IMR-90 (cell line): ENCODE data around the gene CSNK1D. TPM values are rescaled to one million over a fixed set of nuclear protein-coding genes. Genes with fewer than 3 reads are reported as not detected.

ENCODE experiments used
- ATAC-seq: fragments of 200-7000 bp; cut with Tn5 transposase; 2 replicates; pipeline ENCODE4 v1.9.1; 2020; ENCODE audit warnings: low read depth, mild to moderate bottlenecking, moderate library complexity
- BruUV-seq: library from RNA; stranded (reverse); fragments of 400-500 nt; replicated peaks from 2 replicates; lab custom pipeline; 2021; lab: Mats Ljungman, UMichigan
- CTCF ChIA-PET: fragments of 300-600 bp; formaldehyde crosslinking; extraction: SDS; loops from one replicate; lab custom pipeline; 2021; ENCODE audit warnings: antibody characterized with exemption; lab: Yijun Ruan, JAX
- POLR2A ChIA-PET: fragments of 300-600 bp; sonication (Branson Sonifier 250); formaldehyde crosslinking; loops from one replicate; lab custom pipeline; 2022; ENCODE audit warnings: antibody characterized with exemption; ENCODE audit not compliant: unreplicated experiment; lab: Charles Lee
- DNase-seq: peaks from one replicate; pipeline ENCODE4 v3.0.0; 2013
- H2AFZ ChIP-seq: replicated peaks from 2 replicates; pipeline ENCODE3; 2013; ENCODE audit warnings: low read length, mild to moderate bottlenecking; ENCODE audit not compliant: poor library complexity
- H2AK5ac ChIP-seq: 2 replicates; pipeline ENCODE4 v1.6.1; 2013; ENCODE audit warnings: low read depth, low read length, inconsistent platforms
- H2AK9ac ChIP-seq: replicated peaks from 2 replicates; pipeline ENCODE3; 2013; ENCODE audit warnings: mild to moderate bottlenecking, low read depth, low read length, moderate library complexity; ENCODE audit not compliant: poor library complexity
- H2BK120ac ChIP-seq: 2 replicates; pipeline ENCODE4 v1.6.1; 2013; ENCODE audit warnings: low read depth, low read length, inconsistent platforms
- H2BK15ac ChIP-seq: 3 replicates; pipeline ENCODE4 v1.6.1; 2013; ENCODE audit warnings: low read depth, low read length, inconsistent platforms
- H2BK20ac ChIP-seq: 2 replicates; pipeline ENCODE4 v1.6.1; 2013; ENCODE audit warnings: low read depth, mild to moderate bottlenecking, inconsistent platforms, low read length, moderate library complexity
- H2BK5ac ChIP-seq: 2 replicates; pipeline ENCODE4 v1.6.1; 2013; ENCODE audit warnings: mild to moderate bottlenecking, low read depth, low read length, inconsistent platforms; ENCODE audit not compliant: poor library complexity, severe bottlenecking
- H3K14ac ChIP-seq: replicated peaks from 2 replicates; pipeline ENCODE4 v1.6.1; 2013; ENCODE audit warnings: low read depth, low read length, inconsistent platforms
- H3K18ac ChIP-seq: 2 replicates; pipeline ENCODE4 v1.6.1; 2013; ENCODE audit warnings: low read depth, low read length, control low read depth
- H3K23ac ChIP-seq: 2 replicates; pipeline ENCODE4 v1.6.1; 2013; ENCODE audit warnings: low read depth, low read length, inconsistent platforms
- H3K27ac ChIP-seq: 2 replicates; pipeline ENCODE4 v1.5.1; 2013; ENCODE audit warnings: mild to moderate bottlenecking, control low read depth, low read length; ENCODE audit not compliant: insufficient read depth
- H3K27me3 ChIP-seq: 2 replicates; pipeline ENCODE4 v1.6.1; 2013; ENCODE audit warnings: low read length; ENCODE audit not compliant: control insufficient read depth, insufficient read depth
- H3K36me3 ChIP-seq: 2 replicates; pipeline ENCODE4 v1.6.1; 2013; ENCODE audit warnings: low read length, mixed read lengths; ENCODE audit not compliant: control insufficient read depth, insufficient read depth
- H3K4ac ChIP-seq: 2 replicates; pipeline ENCODE4 v1.6.1; 2013; ENCODE audit warnings: low read depth, low read length, inconsistent platforms
- H3K4me1 ChIP-seq: 2 replicates; pipeline ENCODE4 v1.6.1; 2013; ENCODE audit warnings: low read length, mixed read lengths; ENCODE audit not compliant: control insufficient read depth, insufficient read depth
- H3K4me2 ChIP-seq: 2 replicates; pipeline ENCODE4 v1.6.1; 2013; ENCODE audit warnings: low read depth, mild to moderate bottlenecking, control low read depth, low read length, moderate library complexity
- H3K4me3 ChIP-seq: 2 replicates; pipeline ENCODE4 v1.5.1; 2013; ENCODE audit warnings: low read depth, mild to moderate bottlenecking, control low read depth, low read length, moderate library complexity; ENCODE audit not compliant: insufficient read depth
- H3K56ac ChIP-seq: 2 replicates; pipeline ENCODE4 v1.6.1; 2013; ENCODE audit warnings: low read length, inconsistent platforms; ENCODE audit not compliant: insufficient read depth; ENCODE audit errors: extremely low read depth
- H3K79me1 ChIP-seq, 2 experiments: 2 replicates each; pipeline ENCODE4 v1.6.1; 2013; ENCODE audit warnings: low read length in 2 of 2, inconsistent platforms in 1 of 2, low read depth in 1 of 2
- H3K9ac ChIP-seq: 2 replicates; pipeline ENCODE4 v1.6.1; 2013; ENCODE audit warnings: low read depth, low read length, control low read depth
- H3K9me1 ChIP-seq: 2 replicates; pipeline ENCODE4 v1.6.1; 2013; ENCODE audit warnings: low read length, inconsistent platforms; ENCODE audit not compliant: insufficient read depth
- H3K9me3 ChIP-seq: 2 replicates; pipeline ENCODE4 v1.6.1; 2013; ENCODE audit warnings: low read length; ENCODE audit not compliant: control insufficient read depth, insufficient read depth
- H4K20me1 ChIP-seq: 2 replicates; pipeline ENCODE4 v1.6.1; 2013; ENCODE audit warnings: low read length, inconsistent platforms; ENCODE audit not compliant: insufficient read depth
- H4K5ac ChIP-seq: 2 replicates; pipeline ENCODE4 v1.6.1; 2013; ENCODE audit warnings: mild to moderate bottlenecking, low read depth, low read length, control low read depth
- H4K8ac ChIP-seq, 2 experiments: 2 replicates each; pipeline ENCODE4 v1.6.1; 2013; ENCODE audit warnings: low read depth in 2 of 2, low read length in 2 of 2, control low read depth in 1 of 2, inconsistent platforms in 1 of 2
- H4K91ac ChIP-seq: 2 replicates; pipeline ENCODE4 v1.6.1; 2013; ENCODE audit warnings: low read depth, low read length, inconsistent platforms; ENCODE audit not compliant: insufficient read depth
- CEBPB ChIP-seq: IDR thresholded peaks from 2 replicates; pipeline ENCODE4 v1.6.1; 2012; ENCODE audit warnings: low read depth, low read length, improper control_type of control experiment
- MAZ ChIP-seq: IDR thresholded peaks from 2 replicates; pipeline ENCODE4 v1.6.1; 2012; ENCODE audit warnings: low read depth, mild to moderate bottlenecking, low read length, improper control_type of control experiment, moderate library complexity, borderline replicate concordance
- WGBS, 2 experiments: methylation state at CpG; one replicate each; pipeline versions ENCODE4 v1.1.5 to v1.1.7; 2013; ENCODE audit warnings: missing lambda C conversion rate in 2 of 2; ENCODE audit not compliant: insufficient read length in 1 of 2; ENCODE audit errors: extremely low coverage in 2 of 2; 5-methylcytosine and 5-hydroxymethylcytosine counted together
- dilution Hi-C: fragments of 300-500 bp; cut with HindIII; formaldehyde crosslinking; loops from one replicate; pipeline ENCODE4 v1.14.3; 2018; ENCODE audit warnings: low sequenced_read_pairs; ENCODE audit not compliant: unreplicated experiment
- in situ Hi-C: fragments of 300-500 bp; cut with MboI; formaldehyde crosslinking; loops from 3 replicates; pipeline ENCODE4 v1.14.3; 2019; ENCODE audit warnings: low sequenced_read_pairs, inconsistent platforms, mixed read lengths
- intact Hi-C: fragments of 100-400 bp; cut with micrococcal nuclease; formaldehyde crosslinking; loops from 2 replicates; pipeline ENCODE4 v1.10.0; 2022
- polyA plus RNA-seq, 3 experiments: library from polyadenylated mRNA; depleted of rRNA; stranded (reverse); fragments of >200 nt; gene quantifications; 2 replicates each; pipeline ENCODE4 v1.2.3, GENCODE V29; 2012; ENCODE audit warnings: low replicate concordance in 1 of 3
- total RNA-seq: library from RNA; depleted of rRNA; stranded (reverse); fragments of >200 nt; gene quantifications from 2 replicates; pipeline ENCODE4 v1.2.3, GENCODE V29; 2012

The CSNK1D gene
- total and polyA plus RNA-seq, 2 of the 4 experiments (the other 2 are of a cell fraction), result 47.1 to 186 TPM

- TF ChIP-seq MAZ (0 out of 2 replicates have a peak, but pooled peaks have one; percentile 7), CEBPB (no peak)
- ChIA-PET POLR2A (no interaction called here), CTCF (interaction anchor here (1.6 kb wide), 1 partner anchor 11 kb away, joined by 5 read pairs; no protein-coding TSS in a partner anchor)
- peak overlapping the region; percentile 100 for H3K27ac ChIP-seq
- no peaks in the 10 kb centered on the region for H4K20me1 ChIP-seq
- H2AK5ac ChIP-seq, result peak overlapping the region; percentile 100
- peaks cover 23 to 78% of the 10 kb centered on the region in 2 experiments; a peak in 3 of 4 replicates for H3K79me1 ChIP-seq
- H3K36me3 ChIP-seq, result no peaks in the 10 kb centered on the region
- H4K91ac ChIP-seq, result peak overlapping the region; percentile 100
- ATAC-seq, result peak; percentile 27
- H3K4me3 ChIP-seq, result no peak overlapping the region
- H3K4me1 ChIP-seq, result peaks cover 47% of the 10 kb centered on the region
- peak; percentile 81 for DNase-seq
- H3K4ac ChIP-seq, result peak overlapping the region; percentile 100
- peak overlapping the region; percentile 99 for H4K5ac ChIP-seq
- peak overlapping the region; percentile 85 for H3K9ac ChIP-seq
- BruUV-seq, result no TSS peak
- H3K4me2 ChIP-seq, result 0 out of 2 replicates have a peak overlapping the region, but pooled peaks have one; percentile 3
- H2BK20ac ChIP-seq, result peak overlapping the region; percentile 100
- peak overlapping the region; percentile 100 for H2BK15ac ChIP-seq
- dilution Hi-C loops (no loop called here), intact Hi-C loops (loop anchor here (2.0 kb wide), 1 partner anchor 14 kb away; no protein-coding TSS in a partner anchor), in situ Hi-C loops (no loop called here)
- 50% methylated on average over 2 of the region's 17 CpGs; no CpG with 5 or more reads in 1 of the 2 experiments for WGBS, 2 experiments
- peak overlapping the region; percentile 80 for H2AFZ ChIP-seq
- H3K27me3 ChIP-seq, result no peaks in the 10 kb centered on the region
- H3K9me3 ChIP-seq, result no peaks in the 10 kb centered on the region
- H2BK120ac ChIP-seq, result peak overlapping the region; percentile 100
- peak overlapping the region; percentile 99 for H3K18ac ChIP-seq
- peak overlapping the region; percentile 100 for H2AK9ac ChIP-seq
- peak overlapping the region; percentile 100 for H3K14ac ChIP-seq
- peak overlapping the region; percentile 98 to 100 for H4K8ac ChIP-seq
- peak overlapping the region; percentile 100 for H3K23ac ChIP-seq
- H3K56ac ChIP-seq, result peak overlapping the region; percentile 92
- peak overlapping the region; percentile 100 for H2BK5ac ChIP-seq
- H3K9me1 ChIP-seq, result peaks cover 37% of the 10 kb centered on the region
Observed at GRCh38 chr17:82216301-82217119, 57.0 kb downstream of the CSNK1D start.
